ENCODE data around the gene UGP2.
"Not testable (repeated sequence)": the region's sequence is repeated elsewhere in the genome, so short reads cannot be mapped to it uniquely, and the experiment has no call there.

UGP2 gene

GRCh38 chr2:63840785-63841253, 877 bp upstream of the UGP2 start:
- peak; percentile 94 for FAIRE-seq

- FAIRE-seq, result no peak
Observed at GRCh38 chr2:63842149-63843061, 709 bp downstream of the UGP2 start.

- no peak for FAIRE-seq
Observed at GRCh38 chr2:63843093-63843492, 1.4 kb downstream of the UGP2 start.

GRCh38 chr2:63843791-63844190, 2.1 kb downstream of the UGP2 start:
- no peak for FAIRE-seq

- no peak for FAIRE-seq
Observed at GRCh38 chr2:63844616-63845015, 2.9 kb downstream of the UGP2 start.

GRCh38 chr2:63845866-63846265, 4.2 kb downstream of the UGP2 start:
- FAIRE-seq, result no peak

- FAIRE-seq, result no peak
Observed at GRCh38 chr2:63846487-63846886, 4.8 kb downstream of the UGP2 start.

GRCh38 chr2:63847571-63847970, 5.9 kb downstream of the UGP2 start:
- FAIRE-seq, result not testable (repeated sequence)

- no peak for FAIRE-seq
Observed at GRCh38 chr2:63849381-63850203, 7.9 kb downstream of the UGP2 start.

GRCh38 chr2:63850204-63850571, 8.5 kb downstream of the UGP2 start:
- FAIRE-seq, result peak; percentile 53

GRCh38 chr2:63850649-63851048, 9.0 kb downstream of the UGP2 start:
- FAIRE-seq, result no peak

- no peak for FAIRE-seq
Observed at GRCh38 chr2:63851691-63852311, 10.1 kb downstream of the UGP2 start.

GRCh38 chr2:63853527-63854310, 12.0 kb downstream of the UGP2 start:
- no peak for FAIRE-seq

- FAIRE-seq, result no peak
Observed at GRCh38 chr2:63855418-63856302, 14.0 kb downstream of the UGP2 start.

- no peak for FAIRE-seq
Observed at GRCh38 chr2:63856303-63856603, 14.6 kb downstream of the UGP2 start.

GRCh38 chr2:63858291-63858690, 16.6 kb downstream of the UGP2 start:
- FAIRE-seq, result peak; percentile 15

- no peak for FAIRE-seq
Observed at GRCh38 chr2:63861220-63861822, 19.6 kb downstream of the UGP2 start.

GRCh38 chr2:63862806-63863205, 21.1 kb downstream of the UGP2 start:
- FAIRE-seq, result no peak

GRCh38 chr2:63863707-63864106, 22.0 kb downstream of the UGP2 start:
- no peak for FAIRE-seq

GRCh38 chr2:63865159-63865799, 23.6 kb downstream of the UGP2 start:
- no peak for FAIRE-seq

Measured in G401.6 (cell line).